WTC11 (cell line): ENCODE results near the gene PCDH9.

Experiments
- FOXJ3 ChIP-seq: sonication (generic); formaldehyde crosslinking; IDR thresholded peaks from 2 replicates; pipeline ENCODE4 v1.9.0; 2021; ENCODE audit warnings: missing genetic modification reagents, mild to moderate bottlenecking, borderline replicate concordance
- ZBTB21 ChIP-seq: sonication (generic); formaldehyde crosslinking; IDR thresholded peaks from 2 replicates; pipeline ENCODE4 v1.8.1; 2023; ENCODE audit warnings: mild to moderate bottlenecking, missing genetic modification reagents, borderline replicate concordance
- TF ChIP-seq, protein P1 (sequence below): fragments of 200-600 bp; IDR thresholded peaks from 2 replicates; pipeline ENCODE4 v1.8.0; 2022; ENCODE audit warnings: antibody characterized with exemption
- TF ChIP-seq, protein P2 (sequence below): sonication (generic); formaldehyde crosslinking; conservative IDR thresholded peaks from 2 replicates; pipeline ENCODE4 v1.8.1; 2022; ENCODE audit warnings: mild to moderate bottlenecking, missing genetic modification reagents

DNA sequence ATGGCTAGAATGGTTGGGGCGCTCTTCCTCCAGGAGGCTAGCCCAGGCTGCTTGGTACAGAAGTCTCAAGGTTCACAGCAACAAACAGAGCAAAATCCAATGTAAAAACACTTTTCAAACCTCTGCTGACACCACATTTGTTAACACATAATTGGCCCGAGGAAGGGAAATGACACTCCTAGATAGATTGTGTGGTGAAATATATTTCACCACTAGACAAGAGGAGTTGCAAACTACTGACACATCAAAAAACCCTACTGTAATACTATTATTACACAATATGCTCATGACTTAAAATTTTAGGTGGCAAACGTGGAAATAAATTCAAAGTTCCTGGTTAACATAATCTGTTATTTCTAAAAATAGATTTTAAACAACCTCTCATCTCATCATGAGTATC, 643.6 kb downstream of the PCDH9 start:
- TF ChIP-seq, protein P1, sequence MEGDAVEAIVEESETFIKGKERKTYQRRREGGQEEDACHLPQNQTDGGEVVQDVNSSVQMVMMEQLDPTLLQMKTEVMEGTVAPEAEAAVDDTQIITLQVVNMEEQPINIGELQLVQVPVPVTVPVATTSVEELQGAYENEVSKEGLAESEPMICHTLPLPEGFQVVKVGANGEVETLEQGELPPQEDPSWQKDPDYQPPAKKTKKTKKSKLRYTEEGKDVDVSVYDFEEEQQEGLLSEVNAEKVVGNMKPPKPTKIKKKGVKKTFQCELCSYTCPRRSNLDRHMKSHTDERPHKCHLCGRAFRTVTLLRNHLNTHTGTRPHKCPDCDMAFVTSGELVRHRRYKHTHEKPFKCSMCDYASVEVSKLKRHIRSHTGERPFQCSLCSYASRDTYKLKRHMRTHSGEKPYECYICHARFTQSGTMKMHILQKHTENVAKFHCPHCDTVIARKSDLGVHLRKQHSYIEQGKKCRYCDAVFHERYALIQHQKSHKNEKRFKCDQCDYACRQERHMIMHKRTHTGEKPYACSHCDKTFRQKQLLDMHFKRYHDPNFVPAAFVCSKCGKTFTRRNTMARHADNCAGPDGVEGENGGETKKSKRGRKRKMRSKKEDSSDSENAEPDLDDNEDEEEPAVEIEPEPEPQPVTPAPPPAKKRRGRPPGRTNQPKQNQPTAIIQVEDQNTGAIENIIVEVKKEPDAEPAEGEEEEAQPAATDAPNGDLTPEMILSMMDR: no peak
- TF ChIP-seq FOXJ3 (CRISPR knock-in tag) (no peak), ZBTB21 (no peak)
- TF ChIP-seq, protein P2, sequence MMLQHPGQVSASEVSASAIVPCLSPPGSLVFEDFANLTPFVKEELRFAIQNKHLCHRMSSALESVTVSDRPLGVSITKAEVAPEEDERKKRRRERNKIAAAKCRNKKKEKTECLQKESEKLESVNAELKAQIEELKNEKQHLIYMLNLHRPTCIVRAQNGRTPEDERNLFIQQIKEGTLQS (CRISPR knock-in tag): no peak
